Measurements from ENCODE around the gene DCAF11.

DCAF11 gene

DNA sequence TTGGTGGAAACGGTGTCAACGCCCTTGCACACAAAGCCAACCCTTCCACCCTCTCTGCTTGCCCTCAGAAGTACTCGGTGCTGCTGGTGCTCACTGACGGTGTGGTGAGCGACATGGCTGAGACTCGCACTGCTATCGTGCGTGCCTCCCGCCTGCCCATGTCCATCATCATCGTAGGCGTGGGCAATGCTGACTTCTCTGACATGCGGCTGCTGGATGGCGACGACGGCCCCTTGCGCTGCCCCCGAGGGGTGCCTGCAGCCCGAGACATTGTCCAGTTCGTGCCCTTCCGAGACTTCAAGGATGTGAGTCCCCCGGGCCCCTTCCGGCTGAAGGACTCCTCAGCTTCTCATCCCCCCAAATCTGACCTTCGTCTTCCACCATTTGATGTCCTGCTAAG, 37.5 kb upstream of the DCAF11 start:
- no peak for DNase-seq
- Histone ChIP-seq H3K36me3 (no peaks in the 10 kb centered on the region), H3K4me3 (no peak overlapping the region), H3K9me3 (no peaks in the 10 kb centered on the region), H3K4me1 (peaks cover 0 to 20% (median 13%) of the 10 kb centered on the region in 4 donors), H3K27me3 (peaks cover 0 to 56% of the 10 kb centered on the region in 2 donors), H3K27ac (no peak overlapping the region)
- TF ChIP-seq, protein P1, sequence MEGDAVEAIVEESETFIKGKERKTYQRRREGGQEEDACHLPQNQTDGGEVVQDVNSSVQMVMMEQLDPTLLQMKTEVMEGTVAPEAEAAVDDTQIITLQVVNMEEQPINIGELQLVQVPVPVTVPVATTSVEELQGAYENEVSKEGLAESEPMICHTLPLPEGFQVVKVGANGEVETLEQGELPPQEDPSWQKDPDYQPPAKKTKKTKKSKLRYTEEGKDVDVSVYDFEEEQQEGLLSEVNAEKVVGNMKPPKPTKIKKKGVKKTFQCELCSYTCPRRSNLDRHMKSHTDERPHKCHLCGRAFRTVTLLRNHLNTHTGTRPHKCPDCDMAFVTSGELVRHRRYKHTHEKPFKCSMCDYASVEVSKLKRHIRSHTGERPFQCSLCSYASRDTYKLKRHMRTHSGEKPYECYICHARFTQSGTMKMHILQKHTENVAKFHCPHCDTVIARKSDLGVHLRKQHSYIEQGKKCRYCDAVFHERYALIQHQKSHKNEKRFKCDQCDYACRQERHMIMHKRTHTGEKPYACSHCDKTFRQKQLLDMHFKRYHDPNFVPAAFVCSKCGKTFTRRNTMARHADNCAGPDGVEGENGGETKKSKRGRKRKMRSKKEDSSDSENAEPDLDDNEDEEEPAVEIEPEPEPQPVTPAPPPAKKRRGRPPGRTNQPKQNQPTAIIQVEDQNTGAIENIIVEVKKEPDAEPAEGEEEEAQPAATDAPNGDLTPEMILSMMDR (IDR thresholded peaks at IDR 0.05) = no peak
- intact Hi-C loops (cut with DNase I; ENCODE audit: low total_unique reads) = no loop called here

DNA sequence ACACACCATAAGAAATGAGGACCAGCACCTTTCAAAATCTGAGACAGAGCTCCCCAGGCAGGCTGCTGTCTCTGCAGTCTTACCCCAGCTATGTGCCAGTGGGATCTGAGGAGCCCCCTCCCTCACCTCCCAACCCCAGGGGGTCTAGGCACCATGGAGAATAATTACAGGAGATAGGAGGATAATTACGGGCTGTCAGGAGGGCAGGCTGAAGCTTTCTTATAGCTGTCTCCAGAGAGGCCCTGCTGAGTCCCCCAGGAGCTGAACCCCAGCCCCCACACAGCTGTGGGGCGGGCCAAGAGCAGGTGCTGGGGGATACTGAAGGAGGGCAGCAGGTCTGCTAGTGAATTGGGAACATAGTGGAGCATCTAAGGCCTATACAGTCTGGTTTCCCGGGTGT, 36.4 kb upstream of the DCAF11 start:
- TF ChIP-seq, protein P1 (IDR thresholded peaks at IDR 0.05) = no peak
- H3K36me3 ChIP-seq = no peaks in the 10 kb centered on the region
- no peak overlapping the region for H3K4me3 ChIP-seq
- H3K27me3 ChIP-seq = peaks cover 0 to 46% of the 10 kb centered on the region in 2 donors
- H3K9me3 ChIP-seq = no peaks in the 10 kb centered on the region
- no peak overlapping the region for H3K27ac ChIP-seq
- H3K4me1 ChIP-seq = peaks cover 0 to 10% (median 7%) of the 10 kb centered on the region in 4 donors
- DNase-seq = no peak
- intact Hi-C loops (cut with DNase I; ENCODE audit: low total_unique reads) = no loop called here

DNA sequence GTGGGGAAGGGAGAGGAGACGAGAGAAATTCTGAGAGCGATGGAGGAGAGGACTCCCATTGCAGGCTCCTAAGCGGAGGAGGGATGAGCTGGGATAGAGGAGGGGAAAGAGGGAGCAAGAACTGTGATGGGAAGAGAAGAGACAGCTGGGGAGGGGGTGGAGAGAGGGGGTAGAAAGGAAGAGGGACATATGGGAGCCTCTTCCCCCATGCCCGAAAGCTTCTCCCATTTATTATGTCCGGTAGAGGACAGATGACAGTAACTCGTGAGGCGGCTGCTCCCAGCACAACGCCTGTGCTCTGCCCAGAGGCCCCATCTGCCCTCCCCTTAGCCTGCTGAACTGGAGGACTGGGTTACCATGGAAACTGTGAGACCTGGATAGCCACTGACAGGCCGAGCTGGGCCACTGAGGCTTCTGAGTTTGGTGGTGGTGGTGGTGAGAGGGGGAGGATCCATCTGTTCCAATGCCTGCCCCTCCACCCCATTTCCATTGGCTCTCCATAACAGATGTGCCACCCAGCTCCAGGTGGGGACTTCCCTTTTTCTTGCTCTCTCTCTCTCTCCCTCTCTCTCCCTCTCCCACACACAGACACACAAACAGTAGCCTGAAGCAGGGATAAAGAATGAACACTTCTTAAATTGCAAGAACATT, 35.0 kb upstream of the DCAF11 start:
- Histone ChIP-seq H3K4me3 (no peak overlapping the region), H3K27me3 (peaks cover 0 to 33% of the 10 kb centered on the region in 2 donors), H3K36me3 (no peaks in the 10 kb centered on the region), H3K4me1 (peaks cover 0 to 10% (median 7%) of the 10 kb centered on the region in 4 donors), H3K27ac (no peak overlapping the region), H3K9me3 (no peaks in the 10 kb centered on the region)
- DNase-seq = no peak
- intact Hi-C loops (cut with DNase I; ENCODE audit: low total_unique reads) = no loop called here
- TF ChIP-seq, protein P1 (IDR thresholded peaks at IDR 0.05) = no peak

DNA sequence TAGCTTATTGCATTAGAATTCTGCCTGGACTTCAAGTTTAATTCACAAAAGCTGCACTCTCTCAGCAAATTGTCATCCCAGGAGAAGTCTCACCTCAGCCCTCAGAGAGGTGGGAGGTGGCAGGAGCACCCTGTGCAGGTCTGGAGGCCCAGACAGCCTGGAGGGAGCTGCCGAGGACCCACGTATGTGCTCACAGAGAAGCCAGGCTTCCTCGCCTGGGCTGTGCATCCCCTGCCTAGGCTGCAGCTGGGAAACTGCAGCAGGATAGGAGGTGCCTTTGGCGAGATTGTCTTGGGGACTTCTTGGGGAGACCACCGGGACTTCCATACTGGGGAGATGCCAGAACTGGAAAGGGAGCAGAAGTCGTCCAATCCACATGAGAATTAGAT, 34.4 kb upstream of the DCAF11 start:
- intact Hi-C loops (cut with DNase I; ENCODE audit: low total_unique reads) = no loop called here
- H3K27ac ChIP-seq = no peak overlapping the region

DNA sequence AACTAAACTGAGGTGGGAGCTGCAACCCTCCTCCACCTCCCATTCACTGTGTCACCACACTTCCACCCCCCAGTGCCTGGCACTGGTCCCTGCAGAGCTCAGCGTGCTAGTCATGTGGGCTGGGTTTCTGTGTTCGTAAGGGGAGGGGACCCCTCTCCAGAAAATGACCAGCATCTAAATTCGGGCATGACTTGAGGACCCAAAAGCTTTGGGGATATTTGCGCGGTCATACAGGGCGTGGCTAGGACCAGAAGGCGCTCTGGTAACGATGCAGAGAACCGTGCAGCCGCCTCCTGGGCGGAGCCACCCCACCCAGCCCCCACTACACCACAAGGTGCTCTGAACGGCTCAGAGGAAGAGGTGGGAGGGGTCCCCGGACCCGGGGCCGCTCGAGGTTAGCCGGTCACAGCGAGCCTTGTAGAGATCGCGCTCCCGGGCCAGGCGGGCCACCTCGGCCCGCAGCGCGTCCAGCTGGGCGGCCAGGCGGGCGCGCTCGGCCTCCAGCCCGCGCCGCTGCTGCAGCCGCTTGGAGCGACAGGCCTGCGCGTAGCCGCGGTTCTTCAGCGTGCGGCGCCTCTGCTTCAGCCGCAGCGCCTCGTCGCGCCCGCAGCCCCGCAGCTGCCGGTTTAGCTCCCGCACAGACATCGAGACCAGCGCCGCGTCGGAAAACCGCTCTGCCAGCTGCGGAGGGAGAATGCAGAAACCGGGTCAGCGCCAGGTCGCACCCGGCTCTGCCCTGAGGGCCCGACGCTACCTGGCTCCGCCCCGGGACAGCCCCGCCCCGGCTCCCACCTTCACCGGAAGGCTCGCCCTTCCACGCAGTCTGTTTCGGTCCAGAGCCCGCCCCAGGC, 33.5 kb upstream of the DCAF11 start:
- H3K4me1 ChIP-seq = peaks cover 0 to 10% (median 7%) of the 10 kb centered on the region in 4 donors
- no peaks in the 10 kb centered on the region for H3K36me3 ChIP-seq
- H3K27me3 ChIP-seq = peaks cover 0 to 18% of the 10 kb centered on the region in 2 donors
- peak in 1 of 2 donors; percentile 75 for DNase-seq
- intact Hi-C loops (cut with DNase I; ENCODE audit: low total_unique reads) = no loop called here
- H3K27ac ChIP-seq = peak overlapping the region; percentile 28 to 40
- H3K4me3 ChIP-seq = peak overlapping the region; percentile 52 to 63
- TF ChIP-seq, protein P1 (IDR thresholded peaks at IDR 0.05) = no peak
- H3K9me3 ChIP-seq = no peaks in the 10 kb centered on the region

More for the DNA sequence above, 34.4 kb upstream of the DCAF11 start:
- peaks cover 0 to 10% (median 7%) of the 10 kb centered on the region in 4 donors for H3K4me1 ChIP-seq
- H3K27me3 ChIP-seq = peaks cover 0 to 28% of the 10 kb centered on the region in 2 donors
- no peak overlapping the region for H3K4me3 ChIP-seq
- no peaks in the 10 kb centered on the region for H3K36me3 ChIP-seq
- no peak for DNase-seq
- no peaks in the 10 kb centered on the region for H3K9me3 ChIP-seq
- TF ChIP-seq, protein P1 (IDR thresholded peaks at IDR 0.05) = no peak
